GM23338 (cell line): ENCODE results near the gene MET. TPM values are rescaled to one million over a fixed set of nuclear protein-coding genes. Genes with fewer than 3 reads are reported as not detected.

Experiments
- ATAC-seq: fragments of 200-7000 bp; cut with Tn5 transposase; 3 replicates; pipeline ENCODE4 v1.9.1; 2020
- DNase-seq: peaks from one replicate; pipeline ENCODE4 v3.0.0-alpha.2; 2015; ENCODE audit warnings: low spot score
- H2AFZ ChIP-seq: fragments of 200-600 bp; sonication (generic); 2 replicates; pipeline ENCODE4 v1.8.0; 2016; ENCODE audit warnings: antibody characterized with exemption, mild to moderate bottlenecking, moderate library complexity
- H3F3A ChIP-seq: fragments of 200-600 bp; sonication (generic); replicated peaks from 2 replicates; pipeline ENCODE4 v1.8.0; 2017; ENCODE audit warnings: antibody characterized with exemption, mixed run types, low read depth
- H3K27ac ChIP-seq: fragments of 200-600 bp; sonication (generic); 2 replicates; pipeline ENCODE4 v1.6.1; 2016; ENCODE audit warnings: low read depth
- H3K27me3 ChIP-seq: fragments of 200-600 bp; sonication (generic); 2 replicates; pipeline ENCODE4 v1.8.0; 2016; ENCODE audit warnings: mild to moderate bottlenecking, mixed run types, moderate library complexity; ENCODE audit not compliant: insufficient read depth
- H3K36me3 ChIP-seq: fragments of 200-600 bp; sonication (generic); 2 replicates; pipeline ENCODE4 v1.8.0; 2016; ENCODE audit warnings: mild to moderate bottlenecking; ENCODE audit not compliant: insufficient read depth
- H3K4me1 ChIP-seq: fragments of 200-600 bp; sonication (generic); 2 replicates; pipeline ENCODE4 v1.8.0; 2016; ENCODE audit warnings: mild to moderate bottlenecking, moderate library complexity; ENCODE audit not compliant: insufficient read depth
- H3K4me2 ChIP-seq: fragments of 200-600 bp; sonication (generic); 2 replicates; pipeline ENCODE4 v1.7.1; 2017; ENCODE audit warnings: mixed run types
- H3K4me3 ChIP-seq: fragments of 200-600 bp; sonication (generic); 2 replicates; pipeline ENCODE4 v1.6.1; 2016; ENCODE audit warnings: mixed run types
- H3K79me2 ChIP-seq: fragments of 200-600 bp; sonication (generic); replicated peaks from 2 replicates; pipeline ENCODE4 v1.8.0; 2017; ENCODE audit warnings: mild to moderate bottlenecking; ENCODE audit not compliant: insufficient read depth
- H3K9me2 ChIP-seq: fragments of 200-600 bp; sonication (generic); 2 replicates; pipeline ENCODE4 v1.8.0; 2017; ENCODE audit not compliant: insufficient read depth
- H4K20me1 ChIP-seq: fragments of 200-600 bp; sonication (generic); replicated peaks from 2 replicates; pipeline ENCODE4 v1.8.0; 2017; ENCODE audit warnings: mild to moderate bottlenecking; ENCODE audit not compliant: insufficient read depth
- H3K27ac Mint-ChIP-seq: 2 replicates; pipeline ENCODE4 v1.8.0; 2020; ENCODE audit warnings: inconsistent platforms, mild to moderate bottlenecking, moderate library complexity, mixed read lengths
- H3K27me3 Mint-ChIP-seq: 3 replicates; pipeline ENCODE4 v1.8.0; 2022; ENCODE audit warnings: low read depth, mild to moderate bottlenecking, moderate library complexity, mixed read lengths, inconsistent platforms; ENCODE audit not compliant: insufficient read depth, poor library complexity
- H3K36me3 Mint-ChIP-seq: 3 replicates; pipeline ENCODE4 v1.8.0; 2021; ENCODE audit warnings: low read depth, mild to moderate bottlenecking, inconsistent platforms, moderate library complexity, mixed read lengths
- H3K4me1 Mint-ChIP-seq: 3 replicates; pipeline ENCODE4 v1.8.0; 2020; ENCODE audit warnings: mild to moderate bottlenecking, inconsistent platforms, mixed read lengths
- H3K4me3 Mint-ChIP-seq: 3 replicates; pipeline ENCODE4 v1.8.0; 2021; ENCODE audit warnings: moderate library complexity, mild to moderate bottlenecking, inconsistent platforms, mixed read lengths
- H3K9me3 Mint-ChIP-seq: 3 replicates; pipeline ENCODE4 v1.8.0; 2020; ENCODE audit warnings: moderate library complexity, mild to moderate bottlenecking, inconsistent platforms, mixed read lengths
- CREB1 ChIP-seq: fragments of 250-450 bp; sonication (Bioruptor Pico); IDR thresholded peaks from 2 replicates; pipeline ENCODE4 v1.5.0; 2020; ENCODE audit warnings: low read depth, mild to moderate bottlenecking, moderate library complexity
- ETS1 ChIP-seq: IDR thresholded peaks from 2 replicates; pipeline ENCODE4 v1.6.1; 2016; ENCODE audit warnings: antibody characterized with exemption
- EZH2 ChIP-seq: fragments of 200-600 bp; sonication (generic); IDR thresholded peaks from one replicate; pipeline ENCODE4 v1.8.0; 2017; ENCODE audit warnings: antibody characterized with exemption, mild to moderate bottlenecking, low read depth; ENCODE audit not compliant: unreplicated experiment
- EZH2phosphoT487 ChIP-seq: fragments of 200-600 bp; sonication (generic); IDR thresholded peaks from one replicate; pipeline ENCODE4 v1.8.1; 2018; ENCODE audit warnings: antibody characterized with exemption; ENCODE audit not compliant: unreplicated experiment
- JUNB ChIP-seq: IDR thresholded peaks from one replicate; pipeline ENCODE4 v1.6.1; 2016; ENCODE audit warnings: antibody characterized with exemption; ENCODE audit not compliant: unreplicated experiment
- NANOG ChIP-seq: IDR thresholded peaks from 2 replicates; pipeline ENCODE4 v1.6.1; 2016; ENCODE audit warnings: antibody characterized with exemption, borderline replicate concordance
- POLR2AphosphoS5 ChIP-seq: IDR thresholded peaks from 2 replicates; pipeline ENCODE4 v1.6.1; 2016; ENCODE audit warnings: antibody characterized with exemption, low read depth
- REST ChIP-seq: IDR thresholded peaks from one replicate; pipeline ENCODE4 v1.6.1; 2018; ENCODE audit warnings: antibody characterized with exemption; ENCODE audit not compliant: unreplicated experiment
- STAT1 ChIP-seq: IDR thresholded peaks from one replicate; pipeline ENCODE4 v1.6.1; 2016; ENCODE audit warnings: antibody characterized with exemption; ENCODE audit not compliant: unreplicated experiment
- ZNF114 ChIP-seq: fragments of 250-450 bp; sonication (Bioruptor Pico); IDR thresholded peaks from 2 replicates; pipeline ENCODE4 v1.5.0; 2020; ENCODE audit warnings: mild to moderate bottlenecking, moderate library complexity
- ZNF331 ChIP-seq: fragments of 250-450 bp; sonication (Bioruptor Pico); IDR thresholded peaks from 2 replicates; pipeline ENCODE4 v1.5.0; 2020; ENCODE audit warnings: low read depth, mild to moderate bottlenecking, moderate library complexity
- polyA plus RNA-seq: library from polyadenylated mRNA; unstranded; fragments of >200 nt; fragmentation: Nextera tagmentation; extraction: Ambion mirVana; gene quantifications from 2 replicates; pipeline ENCODE4 v1.2.1, GENCODE V29; 2016
- total RNA-seq: library from RNA; depleted of rRNA; stranded (reverse); fragments of >200 nt; shearing (Covaris generic); gene quantifications from 2 replicates; pipeline ENCODE4 v1.2.3, GENCODE V29; 2014
- TF ChIP-seq, protein P1 (sequence below): fragments of 250-450 bp; sonication (Bioruptor Pico); IDR thresholded peaks from 2 replicates; pipeline ENCODE4 v1.5.0; 2020; ENCODE audit warnings: mild to moderate bottlenecking, moderate library complexity
- TF ChIP-seq, protein P2 (sequence below), 2 experiments: fragments of 200-600 bp in 1 of 2; sonication (generic) in 1 of 2; conservative IDR thresholded peaks; 2 replicates each; pipeline versions ENCODE4 v1.5.1 to v1.6.1; 2016 to 2017; ENCODE audit warnings: antibody characterized with exemption in 2 of 2, low read depth in 2 of 2, mild to moderate bottlenecking in 2 of 2, moderate library complexity in 1 of 2

Gene MET
- total and polyA plus RNA-seq, 2 experiments from 2014 or later: 4.8 to 23.1 TPM

DNA sequence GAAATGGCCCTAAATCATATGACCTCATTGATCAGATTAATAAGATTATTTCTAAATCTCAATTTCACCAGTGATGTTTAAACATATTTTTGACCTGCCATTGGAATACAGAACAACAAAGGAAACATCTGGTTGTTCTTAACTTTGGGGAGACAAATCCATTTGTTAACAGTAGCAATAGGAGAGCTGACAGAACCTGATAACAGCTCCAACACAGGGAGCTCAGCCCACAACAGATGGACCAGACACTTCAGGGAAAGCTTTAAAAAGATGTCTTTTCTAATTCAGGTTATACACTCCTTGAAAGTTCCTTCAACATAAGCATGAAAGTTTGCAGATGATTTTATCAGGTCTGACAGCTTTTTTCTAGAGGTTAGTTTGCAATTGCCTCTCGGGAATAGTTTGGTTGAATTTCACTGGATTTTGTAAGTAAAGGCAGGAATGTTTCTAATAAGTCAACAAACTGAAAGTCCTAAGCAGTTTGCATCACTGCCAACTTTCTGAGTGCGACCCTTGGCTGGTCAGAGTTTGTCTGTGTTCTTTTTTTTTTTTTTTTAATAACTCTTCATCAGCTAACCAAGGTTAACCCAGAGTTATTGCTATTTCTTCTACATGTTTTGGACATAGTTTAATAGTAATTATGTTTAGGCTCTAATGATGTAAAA is 6.5 kb upstream of the MET start:
- H3K4me3 ChIP-seq: no peak overlapping the region
- H3K79me2 ChIP-seq: no peaks in the 10 kb centered on the region
- H3K36me3 ChIP-seq: no peaks in the 10 kb centered on the region
- peak overlapping the region; percentile 56; the same call in 1 of the 2 replicates for H2AFZ ChIP-seq
- no peaks in the 10 kb centered on the region for H3F3A ChIP-seq
- H3K27me3 ChIP-seq: peaks cover 1% of the 10 kb centered on the region; the same call in 1 of the 2 replicates
- no peaks in the 10 kb centered on the region for H4K20me1 ChIP-seq
- H3K9me2 ChIP-seq: no peaks in the 10 kb centered on the region
- H3K4me1 ChIP-seq: no peaks in the 10 kb centered on the region
- Mint-ChIP-seq H3K36me3 (no peaks in the 10 kb centered on the region), H3K27me3 (no peaks in the 10 kb centered on the region), H3K9me3 (no peaks in the 10 kb centered on the region; the same call in 2 of the 3 replicates), H3K27ac (no peak overlapping the region), H3K4me3 (no peak overlapping the region), H3K4me1 (no peaks in the 10 kb centered on the region)
- H3K4me2 ChIP-seq: no peak overlapping the region
- DNase-seq (no peak), ATAC-seq (no peak)
- H3K27ac ChIP-seq: no peak overlapping the region
- TF ChIP-seq, protein P1, sequence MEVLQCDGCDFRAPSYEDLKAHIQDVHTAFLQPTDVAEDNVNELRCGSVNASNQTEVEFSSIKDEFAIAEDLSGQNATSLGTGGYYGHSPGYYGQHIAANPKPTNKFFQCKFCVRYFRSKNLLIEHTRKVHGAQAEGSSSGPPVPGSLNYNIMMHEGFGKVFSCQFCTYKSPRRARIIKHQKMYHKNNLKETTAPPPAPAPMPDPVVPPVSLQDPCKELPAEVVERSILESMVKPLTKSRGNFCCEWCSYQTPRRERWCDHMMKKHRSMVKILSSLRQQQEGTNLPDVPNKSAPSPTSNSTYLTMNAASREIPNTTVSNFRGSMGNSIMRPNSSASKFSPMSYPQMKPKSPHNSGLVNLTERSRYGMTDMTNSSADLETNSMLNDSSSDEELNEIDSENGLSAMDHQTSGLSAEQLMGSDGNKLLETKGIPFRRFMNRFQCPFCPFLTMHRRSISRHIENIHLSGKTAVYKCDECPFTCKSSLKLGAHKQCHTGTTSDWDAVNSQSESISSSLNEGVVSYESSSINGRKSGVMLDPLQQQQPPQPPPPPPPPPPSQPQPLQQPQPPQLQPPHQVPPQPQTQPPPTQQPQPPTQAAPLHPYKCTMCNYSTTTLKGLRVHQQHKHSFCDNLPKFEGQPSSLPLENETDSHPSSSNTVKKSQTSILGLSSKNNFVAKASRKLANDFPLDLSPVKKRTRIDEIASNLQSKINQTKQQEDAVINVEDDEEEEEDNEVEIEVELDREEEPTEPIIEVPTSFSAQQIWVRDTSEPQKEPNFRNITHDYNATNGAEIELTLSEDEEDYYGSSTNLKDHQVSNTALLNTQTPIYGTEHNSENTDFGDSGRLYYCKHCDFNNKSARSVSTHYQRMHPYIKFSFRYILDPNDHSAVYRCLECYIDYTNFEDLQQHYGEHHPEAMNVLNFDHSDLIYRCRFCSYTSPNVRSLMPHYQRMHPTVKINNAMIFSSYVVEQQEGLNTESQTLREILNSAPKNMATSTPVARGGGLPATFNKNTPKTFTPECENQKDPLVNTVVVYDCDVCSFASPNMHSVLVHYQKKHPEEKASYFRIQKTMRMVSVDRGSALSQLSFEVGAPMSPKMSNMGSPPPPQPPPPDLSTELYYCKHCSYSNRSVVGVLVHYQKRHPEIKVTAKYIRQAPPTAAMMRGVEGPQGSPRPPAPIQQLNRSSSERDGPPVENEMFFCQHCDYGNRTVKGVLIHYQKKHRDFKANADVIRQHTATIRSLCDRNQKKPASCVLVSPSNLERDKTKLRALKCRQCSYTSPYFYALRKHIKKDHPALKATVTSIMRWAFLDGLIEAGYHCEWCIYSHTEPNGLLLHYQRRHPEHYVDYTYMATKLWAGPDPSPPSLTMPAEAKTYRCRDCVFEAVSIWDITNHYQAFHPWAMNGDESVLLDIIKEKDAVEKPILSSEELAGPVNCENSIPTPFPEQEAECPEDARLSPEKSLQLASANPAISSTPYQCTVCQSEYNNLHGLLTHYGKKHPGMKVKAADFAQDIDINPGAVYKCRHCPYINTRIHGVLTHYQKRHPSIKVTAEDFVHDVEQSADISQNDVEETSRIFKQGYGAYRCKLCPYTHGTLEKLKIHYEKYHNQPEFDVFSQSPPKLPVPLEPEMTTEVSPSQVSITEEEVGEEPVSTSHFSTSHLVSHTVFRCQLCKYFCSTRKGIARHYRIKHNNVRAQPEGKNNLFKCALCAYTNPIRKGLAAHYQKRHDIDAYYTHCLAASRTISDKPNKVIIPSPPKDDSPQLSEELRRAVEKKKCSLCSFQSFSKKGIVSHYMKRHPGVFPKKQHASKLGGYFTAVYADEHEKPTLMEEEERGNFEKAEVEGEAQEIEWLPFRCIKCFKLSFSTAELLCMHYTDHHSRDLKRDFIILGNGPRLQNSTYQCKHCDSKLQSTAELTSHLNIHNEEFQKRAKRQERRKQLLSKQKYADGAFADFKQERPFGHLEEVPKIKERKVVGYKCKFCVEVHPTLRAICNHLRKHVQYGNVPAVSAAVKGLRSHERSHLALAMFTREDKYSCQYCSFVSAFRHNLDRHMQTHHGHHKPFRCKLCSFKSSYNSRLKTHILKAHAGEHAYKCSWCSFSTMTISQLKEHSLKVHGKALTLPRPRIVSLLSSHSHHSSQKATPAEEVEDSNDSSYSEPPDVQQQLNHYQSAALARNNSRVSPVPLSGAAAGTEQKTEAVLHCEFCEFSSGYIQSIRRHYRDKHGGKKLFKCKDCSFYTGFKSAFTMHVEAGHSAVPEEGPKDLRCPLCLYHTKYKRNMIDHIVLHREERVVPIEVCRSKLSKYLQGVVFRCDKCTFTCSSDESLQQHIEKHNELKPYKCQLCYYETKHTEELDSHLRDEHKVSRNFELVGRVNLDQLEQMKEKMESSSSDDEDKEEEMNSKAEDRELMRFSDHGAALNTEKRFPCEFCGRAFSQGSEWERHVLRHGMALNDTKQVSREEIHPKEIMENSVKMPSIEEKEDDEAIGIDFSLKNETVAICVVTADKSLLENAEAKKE (CRISPR knock-in tag): no peak
- TF ChIP-seq ZNF331 (CRISPR knock-in tag): no peak
- no peak for TF ChIP-seq CREB1 (CRISPR knock-in tag)
- no peak for TF ChIP-seq STAT1
- TF ChIP-seq JUNB: no peak
- no peak for TF ChIP-seq REST
- no peak for TF ChIP-seq ETS1
- no peak for TF ChIP-seq EZH2
- no peak for TF ChIP-seq ZNF114
- TF ChIP-seq EZH2phosphoT487: no peak
- no peak for TF ChIP-seq POLR2AphosphoS5
- TF ChIP-seq NANOG: no peak
- TF ChIP-seq, protein P2, sequence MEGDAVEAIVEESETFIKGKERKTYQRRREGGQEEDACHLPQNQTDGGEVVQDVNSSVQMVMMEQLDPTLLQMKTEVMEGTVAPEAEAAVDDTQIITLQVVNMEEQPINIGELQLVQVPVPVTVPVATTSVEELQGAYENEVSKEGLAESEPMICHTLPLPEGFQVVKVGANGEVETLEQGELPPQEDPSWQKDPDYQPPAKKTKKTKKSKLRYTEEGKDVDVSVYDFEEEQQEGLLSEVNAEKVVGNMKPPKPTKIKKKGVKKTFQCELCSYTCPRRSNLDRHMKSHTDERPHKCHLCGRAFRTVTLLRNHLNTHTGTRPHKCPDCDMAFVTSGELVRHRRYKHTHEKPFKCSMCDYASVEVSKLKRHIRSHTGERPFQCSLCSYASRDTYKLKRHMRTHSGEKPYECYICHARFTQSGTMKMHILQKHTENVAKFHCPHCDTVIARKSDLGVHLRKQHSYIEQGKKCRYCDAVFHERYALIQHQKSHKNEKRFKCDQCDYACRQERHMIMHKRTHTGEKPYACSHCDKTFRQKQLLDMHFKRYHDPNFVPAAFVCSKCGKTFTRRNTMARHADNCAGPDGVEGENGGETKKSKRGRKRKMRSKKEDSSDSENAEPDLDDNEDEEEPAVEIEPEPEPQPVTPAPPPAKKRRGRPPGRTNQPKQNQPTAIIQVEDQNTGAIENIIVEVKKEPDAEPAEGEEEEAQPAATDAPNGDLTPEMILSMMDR (conservative IDR thresholded peaks at IDR 0.05; ENCODE audit: low read depth in 2 of 2): no peak
